GM23338 (cell line): ENCODE data around the gene COL4A6. TPM values are rescaled to one million over a fixed set of nuclear protein-coding genes. Genes with fewer than 3 reads are reported as not detected.

Source experiments
- ATAC-seq: fragments of 200-7000 bp; cut with Tn5 transposase; 3 replicates; pipeline ENCODE4 v1.9.1; 2020
- DNase-seq: peaks from one replicate; pipeline ENCODE4 v3.0.0-alpha.2; 2015; ENCODE audit warnings: low spot score
- H2AFZ ChIP-seq: fragments of 200-600 bp; sonication (generic); 2 replicates; pipeline ENCODE4 v1.8.0; 2016; ENCODE audit warnings: antibody characterized with exemption, mild to moderate bottlenecking, moderate library complexity
- H3F3A ChIP-seq: fragments of 200-600 bp; sonication (generic); replicated peaks from 2 replicates; pipeline ENCODE4 v1.8.0; 2017; ENCODE audit warnings: antibody characterized with exemption, mixed run types, low read depth
- H3K27ac ChIP-seq: fragments of 200-600 bp; sonication (generic); 2 replicates; pipeline ENCODE4 v1.6.1; 2016; ENCODE audit warnings: low read depth
- H3K27me3 ChIP-seq: fragments of 200-600 bp; sonication (generic); 2 replicates; pipeline ENCODE4 v1.8.0; 2016; ENCODE audit warnings: mild to moderate bottlenecking, mixed run types, moderate library complexity; ENCODE audit not compliant: insufficient read depth
- H3K36me3 ChIP-seq: fragments of 200-600 bp; sonication (generic); 2 replicates; pipeline ENCODE4 v1.8.0; 2016; ENCODE audit warnings: mild to moderate bottlenecking; ENCODE audit not compliant: insufficient read depth
- H3K4me1 ChIP-seq: fragments of 200-600 bp; sonication (generic); 2 replicates; pipeline ENCODE4 v1.8.0; 2016; ENCODE audit warnings: mild to moderate bottlenecking, moderate library complexity; ENCODE audit not compliant: insufficient read depth
- H3K4me2 ChIP-seq: fragments of 200-600 bp; sonication (generic); 2 replicates; pipeline ENCODE4 v1.7.1; 2017; ENCODE audit warnings: mixed run types
- H3K4me3 ChIP-seq: fragments of 200-600 bp; sonication (generic); 2 replicates; pipeline ENCODE4 v1.6.1; 2016; ENCODE audit warnings: mixed run types
- H3K79me2 ChIP-seq: fragments of 200-600 bp; sonication (generic); replicated peaks from 2 replicates; pipeline ENCODE4 v1.8.0; 2017; ENCODE audit warnings: mild to moderate bottlenecking; ENCODE audit not compliant: insufficient read depth
- H3K9me2 ChIP-seq: fragments of 200-600 bp; sonication (generic); 2 replicates; pipeline ENCODE4 v1.8.0; 2017; ENCODE audit not compliant: insufficient read depth
- H4K20me1 ChIP-seq: fragments of 200-600 bp; sonication (generic); replicated peaks from 2 replicates; pipeline ENCODE4 v1.8.0; 2017; ENCODE audit warnings: mild to moderate bottlenecking; ENCODE audit not compliant: insufficient read depth
- H3K27ac Mint-ChIP-seq: 2 replicates; pipeline ENCODE4 v1.8.0; 2020; ENCODE audit warnings: inconsistent platforms, mild to moderate bottlenecking, moderate library complexity, mixed read lengths
- H3K27me3 Mint-ChIP-seq: 3 replicates; pipeline ENCODE4 v1.8.0; 2022; ENCODE audit warnings: low read depth, mild to moderate bottlenecking, moderate library complexity, mixed read lengths, inconsistent platforms; ENCODE audit not compliant: insufficient read depth, poor library complexity
- H3K36me3 Mint-ChIP-seq: 3 replicates; pipeline ENCODE4 v1.8.0; 2021; ENCODE audit warnings: low read depth, mild to moderate bottlenecking, inconsistent platforms, moderate library complexity, mixed read lengths
- H3K4me1 Mint-ChIP-seq: 3 replicates; pipeline ENCODE4 v1.8.0; 2020; ENCODE audit warnings: mild to moderate bottlenecking, inconsistent platforms, mixed read lengths
- H3K4me3 Mint-ChIP-seq: 3 replicates; pipeline ENCODE4 v1.8.0; 2021; ENCODE audit warnings: moderate library complexity, mild to moderate bottlenecking, inconsistent platforms, mixed read lengths
- H3K9me3 Mint-ChIP-seq: 3 replicates; pipeline ENCODE4 v1.8.0; 2020; ENCODE audit warnings: moderate library complexity, mild to moderate bottlenecking, inconsistent platforms, mixed read lengths
- CTCF ChIP-seq, 2 experiments: fragments of 200-600 bp in 1 of 2; sonication (generic) in 1 of 2; conservative IDR thresholded peaks; 2 replicates each; pipeline versions ENCODE4 v1.5.1 to v1.6.1; 2016 to 2017; ENCODE audit warnings: antibody characterized with exemption in 2 of 2, low read depth in 2 of 2, mild to moderate bottlenecking in 2 of 2, moderate library complexity in 1 of 2
- ETS1 ChIP-seq: IDR thresholded peaks from 2 replicates; pipeline ENCODE4 v1.6.1; 2016; ENCODE audit warnings: antibody characterized with exemption
- EZH2 ChIP-seq: fragments of 200-600 bp; sonication (generic); IDR thresholded peaks from one replicate; pipeline ENCODE4 v1.8.0; 2017; ENCODE audit warnings: antibody characterized with exemption, mild to moderate bottlenecking, low read depth; ENCODE audit not compliant: unreplicated experiment
- POLR2AphosphoS5 ChIP-seq: IDR thresholded peaks from 2 replicates; pipeline ENCODE4 v1.6.1; 2016; ENCODE audit warnings: antibody characterized with exemption, low read depth
- ZNF331 ChIP-seq: fragments of 250-450 bp; sonication (Bioruptor Pico); IDR thresholded peaks from 2 replicates; pipeline ENCODE4 v1.5.0; 2020; ENCODE audit warnings: low read depth, mild to moderate bottlenecking, moderate library complexity
- ZNF462 ChIP-seq: fragments of 250-450 bp; sonication (Bioruptor Pico); IDR thresholded peaks from 2 replicates; pipeline ENCODE4 v1.5.0; 2020; ENCODE audit warnings: mild to moderate bottlenecking, moderate library complexity
- polyA plus RNA-seq: library from polyadenylated mRNA; unstranded; fragments of >200 nt; fragmentation: Nextera tagmentation; extraction: Ambion mirVana; gene quantifications from 2 replicates; pipeline ENCODE4 v1.2.1, GENCODE V29; 2016
- total RNA-seq: library from RNA; depleted of rRNA; stranded (reverse); fragments of >200 nt; shearing (Covaris generic); gene quantifications from 2 replicates; pipeline ENCODE4 v1.2.3, GENCODE V29; 2014

The COL4A6 gene
- total and polyA plus RNA-seq, 2 experiments from 2014 or later: 4.1 to 15.2 TPM

- Histone ChIP-seq H3K4me2 (no peak overlapping the region), H3K9me2 (no peaks in the 10 kb centered on the region), H3K4me1 (peaks cover 7% of the 10 kb centered on the region; the same call in 1 of the 2 replicates), H3K27ac (no peak overlapping the region), H2AFZ (no peak overlapping the region), H3K79me2 (no peaks in the 10 kb centered on the region), H3K4me3 (no peak overlapping the region), H3F3A (no peaks in the 10 kb centered on the region), H3K36me3 (no peaks in the 10 kb centered on the region), H4K20me1 (no peaks in the 10 kb centered on the region), H3K27me3 (no peaks in the 10 kb centered on the region)
- no peak for DNase-seq
- H3K27ac Mint-ChIP-seq: no peak overlapping the region; the same call in 1 of the 2 replicates
- no peaks in the 10 kb centered on the region for H3K36me3 Mint-ChIP-seq
- no peaks in the 10 kb centered on the region for H3K27me3 Mint-ChIP-seq
- no peak overlapping the region for H3K4me3 Mint-ChIP-seq
- peaks cover 4% of the 10 kb centered on the region for H3K4me1 Mint-ChIP-seq
- no peak for TF ChIP-seq CTCF (conservative IDR thresholded peaks at IDR 0.05; ENCODE audit: low read depth in 2 of 2)
- ATAC-seq: no peak; the same call in 2 of the 3 replicates
- no peaks in the 10 kb centered on the region for H3K9me3 Mint-ChIP-seq
These were observed 229.1 kb downstream of the COL4A6 start for GRCh38 chrX:108209006-108209554.

- Histone ChIP-seq H3K27me3 (no peaks in the 10 kb centered on the region), H3K4me3 (no peak overlapping the region), H4K20me1 (no peaks in the 10 kb centered on the region), H3K27ac (no peak overlapping the region), H3K4me1 (no peaks in the 10 kb centered on the region), H3K79me2 (no peaks in the 10 kb centered on the region), H3F3A (no peaks in the 10 kb centered on the region), H3K4me2 (no peak overlapping the region), H3K36me3 (no peaks in the 10 kb centered on the region), H2AFZ (no peak overlapping the region), H3K9me2 (no peaks in the 10 kb centered on the region)
- no peaks in the 10 kb centered on the region; the same call in 2 of the 3 replicates for H3K4me1 Mint-ChIP-seq
- no peaks in the 10 kb centered on the region for H3K36me3 Mint-ChIP-seq
- DNase-seq: no peak
- H3K9me3 Mint-ChIP-seq: no peaks in the 10 kb centered on the region
- H3K27me3 Mint-ChIP-seq: no peaks in the 10 kb centered on the region
- no peak overlapping the region for H3K4me3 Mint-ChIP-seq
- H3K27ac Mint-ChIP-seq: no peak overlapping the region
- no peak for ATAC-seq
- no peak for TF ChIP-seq ETS1
- TF ChIP-seq ZNF331 (CRISPR knock-in tag): no peak
- no peak for TF ChIP-seq POLR2AphosphoS5
- TF ChIP-seq EZH2: no peak
- no peak for TF ChIP-seq ZNF462 (CRISPR knock-in tag)
- no peak for TF ChIP-seq CTCF (conservative IDR thresholded peaks at IDR 0.05; ENCODE audit: low read depth in 2 of 2)
These were observed 234.7 kb downstream of the COL4A6 start for GRCh38 chrX:108203540-108203939.
